ENCODE data around the gene MS4A7. TPM values are rescaled to one million over a fixed set of nuclear protein-coding genes. Genes with fewer than 3 reads are reported as not detected.

MS4A7 gene
- total RNA-seq, result not detected

GRCh38 chr11:60378354-60378753, at the start of gene MS4A7:
Gene MS4A7, plus strand, starts transcription at chr11:60378532. Its CDS starts 4,610 bp downstream, at chr11:60383142.
- DNase-seq, result peak; percentile 7
- no peak within 1 kb of the TSS for H3K4me3 Mint-ChIP-seq
- no peaks in the 10 kb centered on the region for H3K9me3 Mint-ChIP-seq (ENCODE audit: low read depth)
- no peaks in the 10 kb centered on the region for H3K36me3 Mint-ChIP-seq (ENCODE audit: low read depth)
- H3K4me1 Mint-ChIP-seq, result peaks cover 4% of the 10 kb centered on the region
- H3K27ac Mint-ChIP-seq, result no peak within 1 kb of the TSS
- ChIA-PET CTCF (interaction anchor here (0.7 kb wide), 1 partner anchor 16 kb away, joined by 4 read pairs; no protein-coding TSS in a partner anchor), POLR2A (no interaction called here)
- H3K27me3 Mint-ChIP-seq, result peaks cover 7% of the 10 kb centered on the region
- peak; percentile 49 for ATAC-seq
- intact Hi-C loops (cut with DNase I, micrococcal nuclease), result no loop called here

GRCh38 chr11:60332846-60333245, 45.5 kb upstream of the MS4A7 start:
- no peaks in the 10 kb centered on the region for H3K9me3 Mint-ChIP-seq (ENCODE audit: low read depth)
- no peak overlapping the region for H3K4me3 Mint-ChIP-seq
- intact Hi-C loops (cut with DNase I, micrococcal nuclease), result no loop called here
- CTCF ChIA-PET, result interaction anchor here (0.6 to 4.2 kb wide), 9 partner anchors 9 to 286 kb away, joined by 3 to 16 read pairs (median 4); no protein-coding TSS in a partner anchor
- ATAC-seq (no peak), DNase-seq (no peak)
- no peaks in the 10 kb centered on the region for H3K36me3 Mint-ChIP-seq (ENCODE audit: low read depth)
- H3K4me1 Mint-ChIP-seq, result no peaks in the 10 kb centered on the region
- peaks cover 12% of the 10 kb centered on the region for H3K27me3 Mint-ChIP-seq
- POLR2A ChIA-PET, result no interaction called here
- no peak overlapping the region for H3K27ac Mint-ChIP-seq

GRCh38 chr11:60334005-60334620, 44.2 kb upstream of the MS4A7 start:
- ChIA-PET CTCF (interaction anchor here (0.7 to 4.2 kb wide), 15 partner anchors 9 to 524 kb away, joined by 3 to 16 read pairs (median 3); partner anchors contain the start of gene MRPL16), POLR2A (no interaction called here)
- Mint-ChIP-seq H3K36me3 (ENCODE audit: low read depth) (no peaks in the 10 kb centered on the region), H3K4me1 (peaks cover 2% of the 10 kb centered on the region), H3K4me3 (no peak overlapping the region), H3K27me3 (peaks cover 16% of the 10 kb centered on the region), H3K27ac (no peak overlapping the region), H3K9me3 (ENCODE audit: low read depth) (no peaks in the 10 kb centered on the region)
- ATAC-seq, result peak; percentile 86
- DNase-seq, result peak; percentile 85
- intact Hi-C loops (cut with DNase I, micrococcal nuclease), result loop anchor here in 1 of 2 experiments (1.0 kb wide), 1 partner anchor 284 kb away; no protein-coding TSS in a partner anchor

GRCh38 chr11:60336767-60337391, 41.5 kb upstream of the MS4A7 start:
- peaks cover 29% of the 10 kb centered on the region for H3K27me3 Mint-ChIP-seq
- ATAC-seq (no peak), DNase-seq (no peak)
- POLR2A ChIA-PET, result no interaction called here
- CTCF ChIA-PET, result interaction anchor here (1.0 to 1.3 kb wide), 2 partner anchors 23 to 69 kb away, joined by 3 read pairs; no protein-coding TSS in a partner anchor
- intact Hi-C loops (cut with DNase I, micrococcal nuclease), result no loop called here
- H3K27ac Mint-ChIP-seq, result no peak overlapping the region
- H3K36me3 Mint-ChIP-seq (ENCODE audit: low read depth), result no peaks in the 10 kb centered on the region
- H3K4me1 Mint-ChIP-seq, result peaks cover 2% of the 10 kb centered on the region
- no peak overlapping the region for H3K4me3 Mint-ChIP-seq
- H3K9me3 Mint-ChIP-seq (ENCODE audit: low read depth), result no peaks in the 10 kb centered on the region

- H3K4me1 Mint-ChIP-seq, result peaks cover 2% of the 10 kb centered on the region
- H3K36me3 Mint-ChIP-seq (ENCODE audit: low read depth), result no peaks in the 10 kb centered on the region
- no peak overlapping the region for H3K27ac Mint-ChIP-seq
- DNase-seq, result no peak
- intact Hi-C loops (cut with DNase I, micrococcal nuclease), result no loop called here
- ATAC-seq, result no peak
- POLR2A ChIA-PET, result no interaction called here
- no peaks in the 10 kb centered on the region for H3K9me3 Mint-ChIP-seq (ENCODE audit: low read depth)
- H3K4me3 Mint-ChIP-seq, result no peak overlapping the region
- H3K27me3 Mint-ChIP-seq, result peaks cover 28% of the 10 kb centered on the region
- CTCF ChIA-PET, result no interaction called here
Observed at GRCh38 chr11:60338053-60338452, 40.3 kb upstream of the MS4A7 start.

- H3K36me3 Mint-ChIP-seq (ENCODE audit: low read depth), result no peaks in the 10 kb centered on the region
- H3K4me3 Mint-ChIP-seq, result no peak overlapping the region
- ChIA-PET CTCF (no interaction called here), POLR2A (no interaction called here)
- ATAC-seq (no peak), DNase-seq (no peak)
- intact Hi-C loops (cut with DNase I, micrococcal nuclease), result no loop called here
- H3K9me3 Mint-ChIP-seq (ENCODE audit: low read depth), result no peaks in the 10 kb centered on the region
- no peak overlapping the region for H3K27ac Mint-ChIP-seq
- H3K4me1 Mint-ChIP-seq, result peaks cover 2% of the 10 kb centered on the region
- peaks cover 27% of the 10 kb centered on the region for H3K27me3 Mint-ChIP-seq
Observed at GRCh38 chr11:60339356-60339755, 39.0 kb upstream of the MS4A7 start.

- Mint-ChIP-seq H3K27me3 (peaks cover 32% of the 10 kb centered on the region), H3K4me3 (no peak overlapping the region), H3K4me1 (peaks cover under 1% of the 10 kb centered on the region), H3K27ac (no peak overlapping the region), H3K9me3 (ENCODE audit: low read depth) (no peaks in the 10 kb centered on the region), H3K36me3 (ENCODE audit: low read depth) (no peaks in the 10 kb centered on the region)
- intact Hi-C loops (cut with DNase I, micrococcal nuclease), result loop anchor here (1.0 kb wide), 1 partner anchor 275 kb away; no protein-coding TSS in a partner anchor
- CTCF ChIA-PET, result interaction anchor here (0.7 to 3.2 kb wide), 8 partner anchors 9 to 277 kb away, joined by 3 to 16 read pairs (median 5); no protein-coding TSS in a partner anchor
- ATAC-seq (no peak), DNase-seq (peak; percentile 10)
- POLR2A ChIA-PET, result no interaction called here
Observed at GRCh38 chr11:60343094-60343704, 35.1 kb upstream of the MS4A7 start.

GRCh38 chr11:60344146-60344545, 34.2 kb upstream of the MS4A7 start:
- intact Hi-C loops (cut with DNase I, micrococcal nuclease), result loop anchor here in 1 of 2 experiments (2.0 kb wide), 1 partner anchor 79 kb away; no protein-coding TSS in a partner anchor
- DNase-seq, result no peak
- no peak for ATAC-seq
- POLR2A ChIA-PET, result no interaction called here
- H3K4me1 Mint-ChIP-seq, result no peaks in the 10 kb centered on the region
- CTCF ChIA-PET, result interaction anchor here (1.4 to 3.2 kb wide), 6 partner anchors 10 to 276 kb away, joined by 4 to 16 read pairs (median 8); no protein-coding TSS in a partner anchor
- no peaks in the 10 kb centered on the region for H3K9me3 Mint-ChIP-seq (ENCODE audit: low read depth)
- no peaks in the 10 kb centered on the region for H3K36me3 Mint-ChIP-seq (ENCODE audit: low read depth)
- H3K4me3 Mint-ChIP-seq, result no peak overlapping the region
- H3K27ac Mint-ChIP-seq, result no peak overlapping the region
- H3K27me3 Mint-ChIP-seq, result peaks cover 31% of the 10 kb centered on the region

GRCh38 chr11:60345489-60345888, 32.8 kb upstream of the MS4A7 start:
- no peak for ATAC-seq
- Mint-ChIP-seq H3K36me3 (ENCODE audit: low read depth) (no peaks in the 10 kb centered on the region), H3K27ac (no peak overlapping the region), H3K9me3 (ENCODE audit: low read depth) (no peaks in the 10 kb centered on the region), H3K4me3 (no peak overlapping the region), H3K27me3 (peaks cover 25% of the 10 kb centered on the region), H3K4me1 (no peaks in the 10 kb centered on the region)
- POLR2A ChIA-PET, result no interaction called here
- intact Hi-C loops (cut with DNase I, micrococcal nuclease), result loop anchor here (1.0 to 2.0 kb wide), 2 partner anchors 80 to 81 kb away; no protein-coding TSS in a partner anchor
- peak; percentile 65 for DNase-seq
- CTCF ChIA-PET, result interaction anchor here (0.7 to 3.2 kb wide), 10 partner anchors 10 to 349 kb away, joined by 3 to 16 read pairs (median 5); no protein-coding TSS in a partner anchor

- ATAC-seq (no peak), DNase-seq (no peak)
- ChIA-PET POLR2A (no interaction called here), CTCF (interaction anchor here (0.6 to 1.8 kb wide), 3 partner anchors 13 to 78 kb away, joined by 3 to 9 read pairs (median 4); no protein-coding TSS in a partner anchor)
- intact Hi-C loops (cut with DNase I, micrococcal nuclease), result no loop called here
- no peak overlapping the region for H3K4me3 Mint-ChIP-seq
- no peaks in the 10 kb centered on the region for H3K4me1 Mint-ChIP-seq
- H3K27me3 Mint-ChIP-seq, result peaks cover 16% of the 10 kb centered on the region
- no peak overlapping the region for H3K27ac Mint-ChIP-seq
- H3K9me3 Mint-ChIP-seq (ENCODE audit: low read depth), result no peaks in the 10 kb centered on the region
- no peaks in the 10 kb centered on the region for H3K36me3 Mint-ChIP-seq (ENCODE audit: low read depth)
Observed at GRCh38 chr11:60347084-60347797, 31.1 kb upstream of the MS4A7 start.

- Mint-ChIP-seq H3K36me3 (ENCODE audit: low read depth) (no peaks in the 10 kb centered on the region), H3K9me3 (ENCODE audit: low read depth) (no peaks in the 10 kb centered on the region), H3K27ac (no peak overlapping the region), H3K4me1 (no peaks in the 10 kb centered on the region), H3K27me3 (peaks cover 15% of the 10 kb centered on the region), H3K4me3 (no peak overlapping the region)
- intact Hi-C loops (cut with DNase I, micrococcal nuclease), result no loop called here
- no peak for DNase-seq
- ChIA-PET CTCF (interaction anchor here (0.6 kb wide), 1 partner anchor 153 kb away, joined by 3 read pairs; no protein-coding TSS in a partner anchor), POLR2A (no interaction called here)
- ATAC-seq, result no peak
Observed at GRCh38 chr11:60348116-60348515, 30.2 kb upstream of the MS4A7 start.

Data from activated CD4-positive, alpha-beta T cell treated with anti-CD3 and anti-CD28 coated beads for 36 hours (primary cell).